Loucy (cell line): Measurements from ENCODE around the gene PTGDS.

Experiments used
- H2AFZ ChIP-seq: fragments of 200-600 bp; sonication (generic); 2 replicates; pipeline ENCODE4 v1.6.0; 2016; ENCODE audit warnings: antibody characterized with exemption, mild to moderate bottlenecking, low read length, moderate library complexity
- H3F3A ChIP-seq: fragments of 200-600 bp; 2 replicates; pipeline ENCODE4 v1.6.0; 2016; ENCODE audit warnings: antibody characterized with exemption, low read depth, mild to moderate bottlenecking
- H3K27me3 ChIP-seq: fragments of 200-600 bp; sonication (generic); 2 replicates; pipeline ENCODE4 v1.6.1; 2014; ENCODE audit warnings: low read length, mild to moderate bottlenecking; ENCODE audit not compliant: insufficient read depth, poor library complexity, severe bottlenecking
- H3K36me3 ChIP-seq: fragments of 200-600 bp; sonication (generic); 2 replicates; pipeline ENCODE4 v1.6.1; 2016; ENCODE audit warnings: low read length; ENCODE audit not compliant: insufficient read depth
- H3K4me1 ChIP-seq: fragments of 200-600 bp; sonication (generic); 2 replicates; pipeline ENCODE4 v1.5.1; 2014; ENCODE audit warnings: low read length, mild to moderate bottlenecking; ENCODE audit not compliant: insufficient read depth, poor library complexity, severe bottlenecking
- H3K4me2 ChIP-seq: fragments of 200-600 bp; sonication (generic); 2 replicates; pipeline ENCODE4 v1.6.0; 2014; ENCODE audit warnings: antibody characterized with exemption, low read length, low read depth, mild to moderate bottlenecking; ENCODE audit not compliant: poor library complexity, severe bottlenecking
- H3K4me3 ChIP-seq: fragments of 200-600 bp; sonication (generic); 2 replicates; pipeline ENCODE4 v1.5.1; 2014; ENCODE audit warnings: low read length, mild to moderate bottlenecking, mixed read lengths; ENCODE audit not compliant: poor library complexity, severe bottlenecking
- H3K79me2 ChIP-seq: fragments of 200-600 bp; sonication (generic); 2 replicates; pipeline ENCODE4 v1.6.1; 2014; ENCODE audit warnings: low read length; ENCODE audit not compliant: insufficient read depth
- H3K9ac ChIP-seq: fragments of 200-600 bp; sonication (generic); 2 replicates; pipeline ENCODE4 v1.6.0; 2014; ENCODE audit warnings: mild to moderate bottlenecking, low read depth, low read length, moderate library complexity; ENCODE audit not compliant: poor library complexity, severe bottlenecking
- H3K9me2 ChIP-seq: fragments of 200-600 bp; sonication (generic); replicated peaks from 2 replicates; pipeline ENCODE4 v1.6.1; 2016; ENCODE audit warnings: low read depth, low read length, mixed read lengths
- H3K9me3 ChIP-seq: fragments of 200-600 bp; sonication (generic); 2 replicates; pipeline ENCODE4 v1.6.1; 2014; ENCODE audit warnings: mild to moderate bottlenecking, antibody characterized with exemption, low read length, low read depth; ENCODE audit not compliant: insufficient read depth
- H4K20me1 ChIP-seq: fragments of 200-600 bp; sonication (generic); 2 replicates; pipeline ENCODE4 v1.6.0; 2014; ENCODE audit warnings: antibody characterized with exemption, low read length, mild to moderate bottlenecking; ENCODE audit not compliant: insufficient read depth, poor library complexity, severe bottlenecking
- CTCF ChIP-seq: fragments of 200-600 bp; sonication (generic); conservative IDR thresholded peaks from 2 replicates; pipeline ENCODE4 v1.5.1; 2014; ENCODE audit warnings: mild to moderate bottlenecking, antibody characterized with exemption, low read length
- EZH2phosphoT487 ChIP-seq: fragments of 200-600 bp; IDR thresholded peaks from 2 replicates; pipeline ENCODE4 v1.6.1; 2018; ENCODE audit warnings: antibody characterized with exemption, mild to moderate bottlenecking, moderate library complexity, borderline replicate concordance

PTGDS gene

GRCh38 chr9:137009938-137010732, 32.8 kb downstream of the PTGDS start:
- H3K9me2 ChIP-seq, result no peaks in the 10 kb centered on the region
- TF ChIP-seq CTCF, result no peak
- H4K20me1 ChIP-seq, result no peaks in the 10 kb centered on the region
- H3K79me2 ChIP-seq, result no peaks in the 10 kb centered on the region
- no peak overlapping the region for H3K9ac ChIP-seq
- H3K4me3 ChIP-seq, result no peak overlapping the region
- H3K4me1 ChIP-seq, result no peaks in the 10 kb centered on the region
- H3K9me3 ChIP-seq, result no peaks in the 10 kb centered on the region
- H3K27me3 ChIP-seq, result no peaks in the 10 kb centered on the region
- no peak overlapping the region for H3K4me2 ChIP-seq
- H2AFZ ChIP-seq, result no peak overlapping the region
- no peaks in the 10 kb centered on the region for H3K36me3 ChIP-seq
- no peaks in the 10 kb centered on the region for H3F3A ChIP-seq

DNA sequence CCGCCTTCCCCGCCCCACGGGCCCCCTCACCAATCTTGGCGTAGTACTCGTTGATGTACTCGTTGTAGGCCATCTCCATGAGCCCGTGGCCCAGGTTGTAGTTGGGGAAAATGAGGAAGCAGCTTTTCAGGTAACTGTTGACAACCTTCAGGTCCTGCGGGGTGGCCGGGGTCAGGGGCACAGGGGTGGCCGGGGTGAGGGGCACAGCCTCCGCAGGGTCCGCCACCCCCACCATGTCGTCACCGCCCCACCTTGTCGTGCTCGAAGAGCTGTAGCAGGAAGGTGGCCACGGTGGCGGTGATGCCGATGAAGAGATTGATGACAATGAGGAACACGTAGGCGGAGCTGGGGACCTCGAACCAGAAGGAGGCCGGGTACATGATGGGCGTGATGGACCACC, 33.9 kb downstream of the PTGDS start:
- no peaks in the 10 kb centered on the region for H3F3A ChIP-seq
- H3K36me3 ChIP-seq, result no peaks in the 10 kb centered on the region; the same call in 1 of the 2 replicates
- no peaks in the 10 kb centered on the region for H4K20me1 ChIP-seq
- no peaks in the 10 kb centered on the region for H3K9me3 ChIP-seq
- no peaks in the 10 kb centered on the region for H3K27me3 ChIP-seq
- no peak overlapping the region for H3K4me3 ChIP-seq
- no peaks in the 10 kb centered on the region for H3K79me2 ChIP-seq
- no peak overlapping the region for H3K4me2 ChIP-seq
- no peaks in the 10 kb centered on the region for H3K9me2 ChIP-seq
- H3K4me1 ChIP-seq, result no peaks in the 10 kb centered on the region
- H2AFZ ChIP-seq, result no peak overlapping the region
- TF ChIP-seq EZH2phosphoT487 (no peak), CTCF (no peak)
- H3K9ac ChIP-seq, result no peak overlapping the region

GRCh38 chr9:137011907-137012675, 34.8 kb downstream of the PTGDS start:
- Histone ChIP-seq H3K79me2 (no peaks in the 10 kb centered on the region), H3F3A (no peaks in the 10 kb centered on the region), H3K36me3 (no peaks in the 10 kb centered on the region; the same call in 1 of the 2 replicates), H3K27me3 (no peaks in the 10 kb centered on the region), H3K4me2 (no peak overlapping the region), H3K9me3 (no peaks in the 10 kb centered on the region), H3K4me1 (no peaks in the 10 kb centered on the region), H3K9ac (no peak overlapping the region), H4K20me1 (no peaks in the 10 kb centered on the region), H3K9me2 (no peaks in the 10 kb centered on the region), H2AFZ (no peak overlapping the region), H3K4me3 (no peak overlapping the region)
- TF ChIP-seq CTCF, result no peak
- no peak for TF ChIP-seq EZH2phosphoT487
